T-helper 17 cell (primary cell): ENCODE data around the gene FOXB1. TPM values are rescaled to one million over a fixed set of nuclear protein-coding genes. Genes with fewer than 3 reads are reported as not detected.

ENCODE experiments used
- ATAC-seq: fragments of 150-1000 bp; cut with Tn5 transposase; 2 replicates; pipeline ENCODE4 v1.10.0; 2021; ENCODE audit warnings: mild to moderate bottlenecking, moderate library complexity
- DNase-seq, 3 donors: peaks; one replicate each; pipeline versions ENCODE4 v3.0.0 to v3.0.0-alpha.2; 2020 to 2021
- H3K9me3 ChIP-seq: one replicate; pipeline ENCODE4 v1.7.0; 2013; ENCODE audit warnings: low read length, mild to moderate bottlenecking; ENCODE audit not compliant: control insufficient read depth, poor library complexity, severe bottlenecking
- H3K27ac Mint-ChIP-seq: one replicate; pipeline ENCODE4 v1.8.0; 2022; ENCODE audit warnings: mild to moderate bottlenecking, moderate library complexity, mixed read lengths
- H3K27me3 Mint-ChIP-seq: one replicate; pipeline ENCODE4 v1.8.0; 2022; ENCODE audit warnings: mixed read lengths
- H3K36me3 Mint-ChIP-seq: one replicate; pipeline ENCODE4 v1.8.0; 2022; ENCODE audit warnings: low read depth, mixed read lengths
- H3K4me1 Mint-ChIP-seq: one replicate; pipeline ENCODE4 v1.8.0; 2022; ENCODE audit warnings: mild to moderate bottlenecking, mixed read lengths
- H3K4me3 Mint-ChIP-seq: one replicate; pipeline ENCODE4 v1.8.0; 2022; ENCODE audit warnings: mild to moderate bottlenecking, moderate library complexity, mixed read lengths
- total RNA-seq, 4 donors: library from RNA in 2 of 4; stranded (reverse) in 2 of 4; gene quantifications; one replicate each; pipeline ENCODE4 v1.2.3 and lab custom pipeline; 2022 to 2026

FOXB1 gene
- total RNA-seq, 2 donors from 2014 or later = 0.21 to 0.22 TPM

GRCh38 chr15:60001610-60002527 lies 2.2 kb upstream of the FOXB1 start:
- peak overlapping the region; percentile 19 for H3K4me3 Mint-ChIP-seq
- peaks cover 14% of the 10 kb centered on the region for H3K9me3 ChIP-seq
- ATAC-seq (no peak), DNase-seq (no peak)
- H3K36me3 Mint-ChIP-seq = peaks cover 9% of the 10 kb centered on the region
- peak overlapping the region; percentile 69 for H3K27ac Mint-ChIP-seq
- H3K4me1 Mint-ChIP-seq = peaks cover 42% of the 10 kb centered on the region
- H3K27me3 Mint-ChIP-seq = peaks cover 97% of the 10 kb centered on the region

DNA sequence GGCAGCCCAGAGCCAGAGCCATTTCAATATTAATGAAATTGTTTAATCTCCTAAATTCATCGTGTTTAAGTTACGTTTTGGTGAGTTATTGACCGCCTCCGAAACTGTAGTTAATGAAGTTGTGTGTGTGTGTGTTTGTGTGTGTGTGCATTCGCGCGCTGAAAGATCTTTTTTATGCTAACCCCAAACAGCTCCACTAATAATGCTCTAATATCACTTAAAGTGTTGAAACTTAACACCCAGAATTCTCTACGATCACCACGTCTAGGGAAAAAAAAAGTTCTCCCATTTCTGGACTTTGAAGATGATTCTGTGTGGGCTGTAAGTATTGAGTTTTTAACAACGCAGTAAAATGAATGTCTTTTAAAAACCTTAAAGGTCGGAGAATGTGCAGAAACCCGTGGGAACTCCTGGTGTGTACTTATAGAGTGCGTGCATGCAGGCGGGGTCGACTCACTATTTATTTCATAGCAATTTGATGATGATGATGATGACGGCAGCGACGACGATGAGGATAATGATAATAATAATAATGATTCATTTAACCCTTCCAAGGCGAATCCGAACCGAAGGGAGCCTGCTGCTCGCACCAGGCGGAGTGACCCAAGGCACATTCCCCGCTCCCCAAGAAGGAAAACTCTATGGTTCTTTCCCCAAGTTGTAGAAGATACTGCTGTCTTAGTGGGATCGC lies 1.4 kb upstream of the FOXB1 start:
- H3K36me3 Mint-ChIP-seq = peaks cover 9% of the 10 kb centered on the region
- H3K4me1 Mint-ChIP-seq = peaks cover 36% of the 10 kb centered on the region
- peaks cover 90% of the 10 kb centered on the region for H3K27me3 Mint-ChIP-seq
- H3K27ac Mint-ChIP-seq = peak overlapping the region; percentile 69
- no peak for DNase-seq
- peaks cover 14% of the 10 kb centered on the region for H3K9me3 ChIP-seq
- peak overlapping the region; percentile 0 for H3K4me3 Mint-ChIP-seq
- no peak for ATAC-seq

DNA sequence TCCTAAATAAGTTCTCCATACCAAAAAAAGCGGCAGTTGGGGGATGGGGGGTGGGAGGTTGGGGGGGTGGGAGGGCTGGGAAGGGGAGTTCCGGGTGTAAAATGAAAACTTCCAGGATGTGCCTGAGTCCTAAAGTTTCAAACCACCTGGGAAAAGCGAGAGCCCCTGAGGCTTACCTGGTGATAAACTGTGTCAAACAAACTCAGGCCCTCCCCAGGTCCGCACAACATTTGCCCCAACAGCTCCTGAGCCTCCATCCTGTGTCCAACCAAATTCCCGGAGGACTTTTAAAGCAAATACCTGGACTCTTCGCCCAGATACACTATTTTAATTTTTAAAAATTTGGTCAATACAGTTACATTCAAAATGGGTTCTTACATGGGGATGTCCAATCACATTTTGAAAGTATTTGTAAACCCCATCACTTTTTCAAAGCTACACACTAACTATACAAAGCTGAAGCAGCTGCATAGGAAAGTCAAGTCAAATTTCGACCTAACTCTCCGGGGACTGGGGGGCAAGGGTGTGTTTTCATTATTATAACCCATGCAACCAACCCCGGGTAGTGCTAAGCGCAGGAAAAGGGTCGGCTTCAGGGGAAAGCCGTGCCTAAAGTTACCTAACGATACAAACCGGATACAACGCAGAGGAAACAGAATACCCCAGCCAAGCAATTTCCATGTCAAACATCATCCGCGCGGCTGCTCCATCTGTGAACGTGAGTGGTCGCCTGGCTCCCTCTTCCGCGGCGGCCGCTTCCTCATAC lies 685 bp upstream of the FOXB1 start:
- peaks cover 9% of the 10 kb centered on the region for H3K36me3 Mint-ChIP-seq
- H3K27ac Mint-ChIP-seq = peak overlapping the region; percentile 69
- H3K4me3 Mint-ChIP-seq = peak overlapping the region; percentile 95
- no peak for DNase-seq
- no peak for ATAC-seq
- peaks cover 88% of the 10 kb centered on the region for H3K27me3 Mint-ChIP-seq
- peaks cover 36% of the 10 kb centered on the region for H3K4me1 Mint-ChIP-seq
- peaks cover 14% of the 10 kb centered on the region for H3K9me3 ChIP-seq

DNA sequence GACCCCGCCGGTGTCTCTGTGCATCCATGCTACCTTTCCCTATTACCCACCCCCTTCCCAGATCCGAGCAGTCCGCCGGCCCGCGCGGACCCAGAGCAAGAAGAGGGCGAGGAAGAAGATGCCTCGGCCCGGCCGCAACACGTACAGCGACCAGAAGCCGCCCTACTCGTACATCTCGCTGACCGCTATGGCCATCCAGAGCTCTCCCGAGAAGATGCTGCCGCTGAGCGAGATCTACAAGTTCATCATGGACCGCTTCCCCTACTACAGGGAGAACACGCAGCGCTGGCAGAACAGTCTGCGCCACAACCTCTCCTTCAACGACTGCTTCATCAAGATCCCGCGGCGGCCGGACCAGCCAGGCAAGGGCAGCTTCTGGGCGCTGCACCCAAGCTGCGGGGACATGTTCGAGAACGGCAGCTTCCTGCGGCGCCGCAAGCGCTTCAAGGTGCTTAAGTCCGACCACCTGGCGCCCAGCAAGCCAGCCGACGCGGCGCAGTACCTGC lies 788 bp downstream of the FOXB1 start:
- Mint-ChIP-seq H3K4me1 (peaks cover 33% of the 10 kb centered on the region), H3K27me3 (peaks cover 87% of the 10 kb centered on the region), H3K27ac (peak overlapping the region; percentile 97), H3K4me3 (peak overlapping the region; percentile 95), H3K36me3 (peaks cover 11% of the 10 kb centered on the region)
- DNase-seq = no peak
- H3K9me3 ChIP-seq = peaks cover 14% of the 10 kb centered on the region
- ATAC-seq = peak; percentile 11

- peaks cover 87% of the 10 kb centered on the region for H3K27me3 Mint-ChIP-seq
- no peak for DNase-seq
- H3K36me3 Mint-ChIP-seq = peaks cover 8% of the 10 kb centered on the region
- H3K27ac Mint-ChIP-seq = peak overlapping the region; percentile 97
- ATAC-seq = peak; percentile 34
- H3K9me3 ChIP-seq = peaks cover 14% of the 10 kb centered on the region
- peak overlapping the region; percentile 95 for H3K4me3 Mint-ChIP-seq
- peaks cover 28% of the 10 kb centered on the region for H3K4me1 Mint-ChIP-seq
Observed at GRCh38 chr15:60005352-60006202, 1.5 kb downstream of the FOXB1 start.

- ATAC-seq (peak; percentile 75), DNase-seq (peak in 1 of 3 donors; percentile 47)
- Mint-ChIP-seq H3K4me1 (peaks cover 25% of the 10 kb centered on the region), H3K4me3 (peak overlapping the region; percentile 95), H3K27me3 (peaks cover 87% of the 10 kb centered on the region), H3K27ac (peak overlapping the region; percentile 97), H3K36me3 (peaks cover 8% of the 10 kb centered on the region)
- H3K9me3 ChIP-seq = peaks cover 8% of the 10 kb centered on the region
Observed at GRCh38 chr15:60006203-60006862, 2.2 kb downstream of the FOXB1 start.

DNA sequence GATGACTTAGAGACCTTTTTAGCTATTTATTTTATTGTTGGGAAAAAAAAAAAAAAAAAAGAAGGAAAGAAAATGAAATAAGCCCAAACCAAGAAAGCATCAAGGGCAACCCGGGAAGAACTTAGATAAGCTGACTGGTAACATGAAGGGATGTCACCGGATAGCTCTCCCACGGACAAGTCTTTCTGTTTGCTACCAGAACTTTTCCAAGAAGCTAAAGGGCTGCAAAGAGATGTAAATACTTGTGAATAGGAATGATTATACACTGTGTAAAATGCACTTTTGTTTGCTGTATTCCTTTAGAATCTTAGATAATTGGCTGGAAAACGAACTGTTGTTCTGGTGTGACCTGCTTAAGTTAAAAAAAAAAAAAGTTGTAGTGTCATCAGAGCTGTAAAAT lies 2.8 kb downstream of the FOXB1 start:
- DNase-seq (no peak), ATAC-seq (no peak)
- peaks cover 6% of the 10 kb centered on the region for H3K9me3 ChIP-seq
- Mint-ChIP-seq H3K4me3 (peak overlapping the region; percentile 95), H3K27me3 (peaks cover 86% of the 10 kb centered on the region), H3K4me1 (peaks cover 23% of the 10 kb centered on the region), H3K27ac (peak overlapping the region; percentile 97), H3K36me3 (peaks cover 8% of the 10 kb centered on the region)

DNA sequence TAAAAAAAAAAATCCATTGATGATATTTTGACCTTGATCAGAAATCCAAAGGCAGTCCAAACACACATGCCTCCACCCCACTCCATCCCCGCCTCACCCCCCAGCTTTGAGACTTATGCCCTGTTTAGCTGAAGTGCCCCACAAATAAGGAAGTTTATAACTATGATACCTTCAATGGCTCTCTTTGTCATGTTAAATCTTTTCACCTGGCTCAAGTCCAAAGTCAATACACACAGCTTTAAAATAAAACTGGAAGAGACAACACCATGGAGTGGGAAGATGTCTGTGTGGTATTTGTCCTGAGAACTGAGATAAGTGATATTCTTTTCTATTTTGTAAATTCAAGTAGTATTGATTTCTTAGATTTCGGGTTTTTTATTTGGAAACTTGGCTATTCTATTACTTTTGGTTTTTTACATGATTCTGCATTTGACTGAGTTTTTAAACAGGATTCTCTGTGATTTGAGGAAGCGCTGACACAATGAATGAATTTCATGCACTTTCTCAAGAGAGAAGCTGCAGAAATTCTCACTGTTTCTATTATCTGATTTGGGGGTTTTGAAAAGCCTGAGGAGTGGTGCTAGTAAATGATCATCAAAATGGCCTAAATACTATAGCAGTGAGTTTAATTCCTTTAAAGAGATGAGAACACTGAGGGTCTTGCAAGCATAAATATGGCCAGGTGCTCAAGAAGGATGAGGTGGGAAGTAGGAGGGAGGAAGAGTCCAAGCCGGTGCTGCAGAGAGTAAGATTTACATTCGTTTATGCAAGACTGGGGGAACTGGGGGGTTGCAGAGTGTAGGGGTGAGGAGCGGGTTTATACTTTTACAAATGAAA lies 5.2 kb downstream of the FOXB1 start:
- H3K27ac Mint-ChIP-seq = no peak overlapping the region
- H3K4me3 Mint-ChIP-seq = no peak overlapping the region
- H3K36me3 Mint-ChIP-seq = peaks cover 8% of the 10 kb centered on the region
- H3K4me1 Mint-ChIP-seq = peaks cover 24% of the 10 kb centered on the region
- peaks cover 74% of the 10 kb centered on the region for H3K27me3 Mint-ChIP-seq
- H3K9me3 ChIP-seq = no peaks in the 10 kb centered on the region
- DNase-seq (no peak), ATAC-seq (no peak)

DNA sequence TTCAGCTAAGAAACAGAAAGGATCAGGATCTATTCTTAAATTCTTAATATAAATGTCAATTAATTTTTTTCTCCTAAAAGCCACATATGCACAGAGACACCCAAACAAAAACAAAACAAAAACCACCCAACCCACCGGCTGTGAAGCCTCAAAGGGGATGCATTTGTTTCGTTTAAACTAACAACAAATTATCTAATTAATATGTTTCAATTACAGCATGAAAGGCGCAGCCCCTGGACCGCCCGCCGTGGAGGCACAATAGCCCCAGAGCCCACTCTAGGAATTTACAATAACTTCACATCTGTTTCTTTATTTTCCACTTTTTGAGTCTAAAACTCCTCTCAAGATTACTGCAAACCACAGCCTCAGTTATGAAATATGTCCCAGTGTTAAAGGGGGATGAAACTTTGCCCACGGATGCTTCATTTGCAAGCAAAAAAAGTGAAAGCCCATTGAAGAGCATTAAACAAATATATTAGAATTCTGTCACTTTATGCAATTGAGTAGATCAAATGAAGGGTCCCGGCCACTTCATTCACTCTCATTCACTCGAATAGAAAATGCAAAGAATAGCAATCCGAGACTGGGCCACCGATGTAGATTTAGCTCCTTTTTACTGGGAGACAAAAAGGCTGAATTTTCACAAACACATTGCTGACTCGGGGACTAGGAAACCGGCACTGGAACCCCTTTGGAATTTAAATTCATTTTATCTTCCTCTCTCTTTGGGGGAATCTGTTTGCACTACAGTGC lies 6.0 kb downstream of the FOXB1 start:
- peaks cover 74% of the 10 kb centered on the region for H3K27me3 Mint-ChIP-seq
- H3K4me3 Mint-ChIP-seq = no peak overlapping the region
- no peaks in the 10 kb centered on the region for H3K9me3 ChIP-seq
- peaks cover 18% of the 10 kb centered on the region for H3K4me1 Mint-ChIP-seq
- H3K36me3 Mint-ChIP-seq = peaks cover 8% of the 10 kb centered on the region
- no peak for DNase-seq
- no peak overlapping the region for H3K27ac Mint-ChIP-seq
- ATAC-seq = no peak

DNA sequence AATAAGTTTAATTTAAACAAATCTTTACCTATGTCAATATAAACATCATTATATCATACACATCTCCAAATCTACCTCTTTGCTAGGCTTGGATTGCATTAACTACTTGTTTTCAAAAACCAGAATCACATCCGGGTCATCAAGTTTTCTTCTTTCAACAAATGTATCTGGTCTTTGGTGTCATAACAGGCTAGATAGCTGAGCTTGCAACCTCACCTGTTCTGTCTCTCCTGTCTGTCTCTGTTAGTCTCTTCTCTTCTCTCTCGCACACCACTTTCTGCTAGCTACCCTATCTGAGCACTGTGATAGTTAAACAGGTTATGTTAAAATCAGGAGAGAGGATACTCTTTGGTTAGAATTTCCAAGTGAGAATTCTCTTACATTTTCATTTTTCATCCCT lies 6.7 kb downstream of the FOXB1 start:
- no peak for DNase-seq
- H3K4me3 Mint-ChIP-seq = no peak overlapping the region
- no peaks in the 10 kb centered on the region for H3K9me3 ChIP-seq
- H3K27me3 Mint-ChIP-seq = peaks cover 74% of the 10 kb centered on the region
- peaks cover 11% of the 10 kb centered on the region for H3K4me1 Mint-ChIP-seq
- H3K27ac Mint-ChIP-seq = no peak overlapping the region
- ATAC-seq = no peak
- H3K36me3 Mint-ChIP-seq = peaks cover 8% of the 10 kb centered on the region

GRCh38 chr15:60012695-60013094 lies 8.6 kb downstream of the FOXB1 start:
- peaks cover 4% of the 10 kb centered on the region for H3K9me3 ChIP-seq
- ATAC-seq = no peak
- Mint-ChIP-seq H3K4me1 (peaks cover 2% of the 10 kb centered on the region), H3K36me3 (peaks cover 2% of the 10 kb centered on the region), H3K27ac (no peak overlapping the region), H3K27me3 (peaks cover 63% of the 10 kb centered on the region), H3K4me3 (no peak overlapping the region)
- no peak for DNase-seq
